ENCODE measurements around the gene KCNV2. TPM values are rescaled to one million over a fixed set of nuclear protein-coding genes. Genes with fewer than 3 reads are reported as not detected.

Gene KCNV2
- total and polyA plus RNA-seq, 2 donors (not counting 1 experiment from before 2014, with no cell fraction given), result not detected

DNA sequence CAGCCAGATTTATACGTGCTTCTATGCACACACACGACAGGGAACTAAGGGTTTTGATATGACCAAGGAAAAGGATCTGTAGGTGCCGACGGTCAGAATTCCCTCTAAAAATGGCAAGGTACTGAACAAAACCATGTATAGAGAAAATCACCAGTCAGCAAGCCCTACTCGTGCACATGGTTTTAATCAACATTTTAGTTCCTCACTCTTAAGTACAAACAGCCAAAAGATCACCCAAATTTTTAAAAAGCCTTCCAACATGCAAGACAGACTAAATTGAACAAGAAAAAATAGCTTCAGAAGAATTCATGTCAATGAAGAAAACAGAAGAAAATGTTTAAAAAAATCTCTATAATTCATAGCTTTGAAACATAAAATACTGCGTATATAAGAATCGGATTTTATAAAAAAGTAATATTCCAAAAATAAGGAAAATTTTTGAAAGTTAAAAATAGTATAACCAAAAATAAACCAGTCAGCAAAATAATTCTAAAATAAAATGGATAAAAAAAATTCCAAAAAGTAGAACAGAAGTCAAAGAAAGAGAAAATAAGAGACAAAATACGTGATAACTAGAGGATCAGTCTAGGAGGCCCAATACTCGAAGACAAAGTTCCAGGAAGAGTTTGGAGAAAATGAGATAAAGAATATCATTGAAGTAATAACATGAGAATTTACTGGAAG lies 43.0 kb upstream of the KCNV2 start:
- Histone ChIP-seq H3K27ac (ENCODE audit: low read length in 2 of 2) (no peak overlapping the region), H4K20me1 (ENCODE audit: control insufficient read depth, insufficient read depth, low read length, poor library complexity, severe bottlenecking) (no peaks in the 10 kb centered on the region), H3K4me1 (ENCODE audit: control insufficient read depth in 2 of 2, insufficient read depth in 2 of 2, low read length in 2 of 2) (no peaks in the 10 kb centered on the region), H3K79me2 (ENCODE audit: control insufficient read depth, insufficient read depth, low read length) (no peaks in the 10 kb centered on the region), H3K4me3 (ENCODE audit: control extremely low read depth in 1 of 5, extremely low read depth in 1 of 5, insufficient read depth in 1 of 5, low read depth in 2 of 5, low read length in 4 of 5) (no peak overlapping the region), H3K9ac (ENCODE audit: low read length) (no peak overlapping the region), H3K36me3 (replicated peaks in 1 of 2; ENCODE audit: control extremely low read depth in 1 of 2, control insufficient read depth in 1 of 2, extremely low read depth in 1 of 2, insufficient read depth in 2 of 2, low read length in 1 of 2) (no peaks in the 10 kb centered on the region), H3K9me3 (ENCODE audit: control extremely low read depth in 1 of 3, control insufficient read depth in 2 of 3, insufficient read depth in 1 of 3, low read length in 2 of 3) (no peaks in the 10 kb centered on the region), H3K27me3 (replicated peaks in 1 of 4; ENCODE audit: control extremely low read depth in 1 of 4, control insufficient read depth in 3 of 4, insufficient read depth in 4 of 4, low read length in 3 of 4) (no peaks in the 10 kb centered on the region), H3K4me2 (replicated peaks; ENCODE audit: low read depth, low read length, poor library complexity, severe bottlenecking) (no peak overlapping the region), H2AFZ (ENCODE audit: insufficient read depth, low read depth, low read length, poor library complexity, severe bottlenecking) (no peak overlapping the region)
- CTCF ChIA-PET, result no interaction called here
- Mint-ChIP-seq H3K9me3 (ENCODE audit: insufficient read depth) (no peaks in the 10 kb centered on the region), H3K4me3 (no peak overlapping the region), H3K27me3 (no peaks in the 10 kb centered on the region), H3K4me1 (no peaks in the 10 kb centered on the region), H3K27ac (no peak overlapping the region)
- intact Hi-C loops (cut with micrococcal nuclease), result no loop called here
- POLR2A ChIA-PET, result no interaction called here
- no peak for TF ChIP-seq EZH2 (IDR thresholded peaks at IDR 0.05; ENCODE audit: borderline replicate concordance, insufficient read depth, low read depth, low read length, poor library complexity, severe bottlenecking)
- no peak for TF ChIP-seq CTCF (IDR thresholded peaks at IDR 0.05)
- 80% methylated on average over 2 of the region's 9 CpGs for WGBS (ENCODE audit: insufficient coverage)
- no peak for ATAC-seq (ENCODE audit: low read depth)
- DNase-seq, result no peak

GRCh38 chr9:2675834-2676233 lies 41.5 kb upstream of the KCNV2 start:
- Histone ChIP-seq H3K27me3 (replicated peaks in 1 of 4; ENCODE audit: control extremely low read depth in 1 of 4, control insufficient read depth in 3 of 4, insufficient read depth in 4 of 4, low read length in 3 of 4) (no peaks in the 10 kb centered on the region), H3K36me3 (replicated peaks in 1 of 2; ENCODE audit: control extremely low read depth in 1 of 2, control insufficient read depth in 1 of 2, extremely low read depth in 1 of 2, insufficient read depth in 2 of 2, low read length in 1 of 2) (no peaks in the 10 kb centered on the region), H3K27ac (ENCODE audit: low read length in 2 of 2) (no peak overlapping the region), H3K4me1 (ENCODE audit: control insufficient read depth in 2 of 2, insufficient read depth in 2 of 2, low read length in 2 of 2) (no peaks in the 10 kb centered on the region), H3K4me3 (ENCODE audit: control extremely low read depth in 1 of 5, extremely low read depth in 1 of 5, insufficient read depth in 1 of 5, low read depth in 2 of 5, low read length in 4 of 5) (no peak overlapping the region), H3K9ac (ENCODE audit: low read length) (no peak overlapping the region), H2AFZ (ENCODE audit: insufficient read depth, low read depth, low read length, poor library complexity, severe bottlenecking) (no peak overlapping the region), H3K9me3 (ENCODE audit: control extremely low read depth in 1 of 3, control insufficient read depth in 2 of 3, insufficient read depth in 1 of 3, low read length in 2 of 3) (no peaks in the 10 kb centered on the region), H4K20me1 (ENCODE audit: control insufficient read depth, insufficient read depth, low read length, poor library complexity, severe bottlenecking) (no peaks in the 10 kb centered on the region), H3K4me2 (replicated peaks; ENCODE audit: low read depth, low read length, poor library complexity, severe bottlenecking) (no peak overlapping the region), H3K79me2 (ENCODE audit: control insufficient read depth, insufficient read depth, low read length) (no peaks in the 10 kb centered on the region)
- no peaks in the 10 kb centered on the region for H3K4me1 Mint-ChIP-seq
- no peak for TF ChIP-seq CTCF (IDR thresholded peaks at IDR 0.05)
- TF ChIP-seq EZH2 (IDR thresholded peaks at IDR 0.05; ENCODE audit: borderline replicate concordance, insufficient read depth, low read depth, low read length, poor library complexity, severe bottlenecking), result no peak
- H3K27me3 Mint-ChIP-seq, result no peaks in the 10 kb centered on the region
- no peak overlapping the region for H3K27ac Mint-ChIP-seq
- no peak overlapping the region for H3K4me3 Mint-ChIP-seq
- H3K9me3 Mint-ChIP-seq (ENCODE audit: insufficient read depth), result no peaks in the 10 kb centered on the region
- ATAC-seq (ENCODE audit: low read depth), result no peak
- no peak for DNase-seq
- ChIA-PET POLR2A (no interaction called here), CTCF (no interaction called here)
- no CpG with 5 or more reads among the region's 1 CpG for WGBS (ENCODE audit: insufficient coverage)
- intact Hi-C loops (cut with micrococcal nuclease), result no loop called here

All from B cell (primary cell).